CD14-positive monocyte (primary cell): ENCODE data around the gene DOCK4. TPM values are rescaled to one million over a fixed set of nuclear protein-coding genes. Genes with fewer than 3 reads are reported as not detected.
"Not testable (repeated sequence)": the region's sequence is repeated elsewhere in the genome, so short reads cannot be mapped to it uniquely, and the experiment has no call there.

Experiments used
- DNase-seq, 3 donors: peaks; one replicate each; pipeline ENCODE4 v3.0.0-alpha.2; 2011 to 2022
- H2AFZ ChIP-seq: 2 replicates; pipeline ENCODE4 v1.6.0; 2012; ENCODE audit warnings: mild to moderate bottlenecking, low read depth, low read length, inconsistent platforms; ENCODE audit not compliant: insufficient read depth, poor library complexity, severe bottlenecking
- H3K27ac ChIP-seq, 2 donors: 1 replicate in 1 of 2; 2 replicates in 1 of 2; pipeline ENCODE4 v1.5.1; 2012 to 2013; ENCODE audit warnings: low read length in 2 of 2, control low read depth in 1 of 2, inconsistent platforms in 1 of 2, low read depth in 1 of 2, mild to moderate bottlenecking in 1 of 2
- H3K27me3 ChIP-seq, 2 donors: one replicate each; pipeline versions ENCODE4 v1.6.0 to v1.6.1; 2011 to 2013; ENCODE audit warnings: low read length in 2 of 2; ENCODE audit not compliant: control insufficient read depth in 2 of 2, insufficient read depth in 2 of 2
- H3K36me3 ChIP-seq, 2 donors: replicated peaks in 1 of 2; 1 replicate in 1 of 2; 2 replicates in 1 of 2; pipeline versions ENCODE4 v1.5.1 to v1.6.1; 2012 to 2013; ENCODE audit warnings: low read length in 2 of 2, control low read depth in 1 of 2, inconsistent platforms in 1 of 2, mild to moderate bottlenecking in 1 of 2; ENCODE audit not compliant: insufficient read depth in 2 of 2, control insufficient read depth in 1 of 2
- H3K4me1 ChIP-seq, 2 donors: 1 replicate in 1 of 2; 2 replicates in 1 of 2; pipeline versions ENCODE4 v1.5.1 to v1.6.1; 2012 to 2013; ENCODE audit warnings: low read length in 2 of 2, control low read depth in 1 of 2, inconsistent platforms in 1 of 2, mild to moderate bottlenecking in 1 of 2, moderate library complexity in 1 of 2; ENCODE audit not compliant: insufficient read depth in 2 of 2, control insufficient read depth in 1 of 2
- H3K4me2 ChIP-seq: replicated peaks from 2 replicates; pipeline ENCODE3; 2012; ENCODE audit warnings: low read length, moderate library complexity, mild to moderate bottlenecking; ENCODE audit not compliant: poor library complexity, severe bottlenecking; ENCODE audit errors: extremely low read depth
- H3K4me3 ChIP-seq, 3 experiments: fragments of 200-600 bp in 1 of 3; sonication (generic) in 1 of 3; replicated peaks in 1 of 3; 1 replicate in 2 of 3; 2 replicates in 1 of 3; pipeline ENCODE4 v1.5.1; 2011 to 2013; ENCODE audit warnings: low read length in 3 of 3, mild to moderate bottlenecking in 3 of 3, control low read depth in 2 of 3, low read depth in 2 of 3, inconsistent platforms in 1 of 3, moderate library complexity in 1 of 3
- H3K79me2 ChIP-seq: 2 replicates; pipeline ENCODE4 v1.6.0; 2012; ENCODE audit warnings: mild to moderate bottlenecking, control low read depth, inconsistent platforms, low read length, moderate library complexity; ENCODE audit not compliant: insufficient read depth
- H3K9ac ChIP-seq: 2 replicates; pipeline ENCODE4 v1.6.0; 2017; ENCODE audit warnings: low read length, mild to moderate bottlenecking; ENCODE audit not compliant: insufficient read depth, poor library complexity, severe bottlenecking
- H3K9me3 ChIP-seq, 2 donors: replicated peaks in 1 of 2; 1 replicate in 1 of 2; 2 replicates in 1 of 2; pipeline versions ENCODE4 v1.5.1 to v1.6.1; 2012 to 2013; ENCODE audit warnings: low read length in 2 of 2, control low read depth in 1 of 2; ENCODE audit not compliant: control insufficient read depth in 1 of 2, insufficient read depth in 1 of 2
- H4K20me1 ChIP-seq: 2 replicates; pipeline ENCODE4 v1.6.0; 2012; ENCODE audit warnings: mild to moderate bottlenecking, low read length, control low read depth, moderate library complexity; ENCODE audit not compliant: insufficient read depth
- H3K27ac Mint-ChIP-seq, 7 donors: one replicate each; pipeline ENCODE4 v1.8.0; 2020; ENCODE audit warnings: mild to moderate bottlenecking in 7 of 7, mixed read lengths in 7 of 7, moderate library complexity in 6 of 7, inconsistent platforms in 2 of 7
- H3K27me3 Mint-ChIP-seq, 3 donors: one replicate each; pipeline ENCODE4 v1.8.0; 2021 to 2022; ENCODE audit warnings: low read depth in 3 of 3, mild to moderate bottlenecking in 3 of 3, mixed read lengths in 3 of 3, moderate library complexity in 3 of 3, inconsistent platforms in 1 of 3
- H3K36me3 Mint-ChIP-seq, 2 donors: one replicate each; pipeline ENCODE4 v1.8.0; 2020; ENCODE audit warnings: mixed read lengths in 2 of 2, inconsistent platforms in 1 of 2, mild to moderate bottlenecking in 1 of 2
- H3K4me1 Mint-ChIP-seq: one replicate; pipeline ENCODE4 v1.8.0; 2020; ENCODE audit warnings: mild to moderate bottlenecking, mixed read lengths
- H3K4me3 Mint-ChIP-seq, 2 donors: one replicate each; pipeline ENCODE4 v1.8.0; 2020; ENCODE audit warnings: mild to moderate bottlenecking in 2 of 2, mixed read lengths in 2 of 2, moderate library complexity in 1 of 2
- H3K9me3 Mint-ChIP-seq, 7 donors: one replicate each; pipeline ENCODE4 v1.8.0; 2020 to 2022; ENCODE audit warnings: mixed read lengths in 7 of 7, mild to moderate bottlenecking in 6 of 7, moderate library complexity in 6 of 7, inconsistent platforms in 2 of 7
- CTCF ChIP-seq: fragments of 200-600 bp; IDR thresholded peaks from one replicate; pipeline ENCODE4 v1.8.0; 2022; ENCODE audit warnings: antibody characterized with exemption, mild to moderate bottlenecking
- WGBS: methylation state at CpG from one replicate; pipeline ENCODE4 v1.1.5; 2013; ENCODE audit warnings: missing lambda C conversion rate; ENCODE audit not compliant: insufficient coverage; 5-methylcytosine and 5-hydroxymethylcytosine counted together
- intact Hi-C, 2 donors: fragments of 100-400 bp; cut with micrococcal nuclease; formaldehyde crosslinking; loops; one replicate each; pipeline versions ENCODE4 v1.15.0 to v1.15.1; 2023
- polyA plus RNA-seq, 3 donors: library from polyadenylated mRNA; depleted of rRNA in 1 of 3; unstranded in 2 of 3; stranded (reverse) in 1 of 3; fragments of 300-500 nt in 2 of 3; fragments of >200 nt in 1 of 3; fragmentation: Illumina TruSeq in 2 of 3; gene quantifications; 1 replicate in 2 of 3; 2 replicates in 1 of 3; pipeline ENCODE4 v1.2.3, GENCODE V29; 2012 to 2021

Gene DOCK4
- polyA plus RNA-seq, 3 donors = 1.3 to 5.0 (median 2.7) TPM

DNA sequence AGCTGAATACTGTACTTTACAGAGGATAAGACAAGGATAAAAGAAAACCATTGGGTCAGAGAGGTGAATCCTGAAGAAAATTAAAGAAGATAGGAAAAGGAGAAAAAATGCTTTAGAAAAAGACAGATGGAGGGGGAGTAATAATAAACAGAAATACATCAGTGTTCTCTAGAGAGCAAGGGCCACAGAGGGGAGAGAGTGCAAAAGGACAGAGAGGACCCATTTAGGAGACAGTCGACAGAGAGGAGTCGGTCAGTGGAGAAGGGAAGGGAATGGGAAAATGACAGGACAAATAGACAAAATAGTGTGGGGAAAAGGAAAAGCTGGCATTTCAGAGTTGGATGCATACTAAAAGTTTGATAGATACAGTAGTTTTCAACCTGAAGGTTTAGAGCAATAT, 287.0 kb downstream of the DOCK4 start:
- no peak for TF ChIP-seq CTCF
- H3K36me3 ChIP-seq = no peaks in the 10 kb centered on the region
- no peaks in the 10 kb centered on the region for H3K27me3 ChIP-seq
- Mint-ChIP-seq H3K4me1 (no peaks in the 10 kb centered on the region), H3K36me3 (no peaks in the 10 kb centered on the region), H3K4me3 (no peak overlapping the region), H3K27me3 (peaks cover 0 to 2% (median 2%) of the 10 kb centered on the region in 3 donors), H3K9me3 (no peaks in the 10 kb centered on the region), H3K27ac (no peak overlapping the region)
- no peaks in the 10 kb centered on the region for H4K20me1 ChIP-seq
- no peaks in the 10 kb centered on the region for H3K4me1 ChIP-seq
- no peaks in the 10 kb centered on the region for H3K9me3 ChIP-seq
- H3K27ac ChIP-seq = no peak overlapping the region
- no peak overlapping the region for H3K9ac ChIP-seq
- no peaks in the 10 kb centered on the region for H3K79me2 ChIP-seq
- WGBS = 93% methylated on average over 2 of the region's 2 CpGs
- H2AFZ ChIP-seq = no peak overlapping the region
- H3K4me3 ChIP-seq = no peak overlapping the region
- H3K4me2 ChIP-seq = no peak overlapping the region
- intact Hi-C loops = no loop called here
- DNase-seq = no peak

DNA sequence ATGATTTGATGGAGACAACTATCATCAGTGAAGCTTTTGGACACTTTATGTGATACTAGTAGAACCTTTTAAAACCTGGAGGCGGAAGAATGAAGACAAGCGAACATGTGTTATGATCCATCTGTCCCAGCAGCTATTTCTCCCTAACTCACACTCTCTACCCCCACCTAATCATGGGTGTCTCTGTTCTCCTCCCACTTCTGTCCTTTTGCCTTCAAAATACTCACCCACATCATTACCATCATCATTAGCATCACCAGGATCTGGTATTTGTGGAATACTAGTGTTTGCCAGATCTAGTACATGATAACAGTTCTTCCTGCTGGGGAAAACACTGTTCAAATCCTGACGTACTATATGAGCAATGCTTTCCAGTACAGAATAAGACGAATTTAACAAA, 287.7 kb downstream of the DOCK4 start:
- no peak for DNase-seq
- no peaks in the 10 kb centered on the region for H3K9me3 ChIP-seq
- H3K36me3 ChIP-seq = no peaks in the 10 kb centered on the region
- H3K9ac ChIP-seq = no peak overlapping the region
- no peak overlapping the region for H3K4me2 ChIP-seq
- Mint-ChIP-seq H3K4me3 (no peak overlapping the region), H3K27me3 (peaks cover 0 to 2% (median 2%) of the 10 kb centered on the region in 3 donors), H3K27ac (no peak overlapping the region), H3K36me3 (no peaks in the 10 kb centered on the region), H3K9me3 (peaks cover 0 to 5% (median 0%) of the 10 kb centered on the region in 7 donors), H3K4me1 (no peaks in the 10 kb centered on the region)
- H4K20me1 ChIP-seq = no peaks in the 10 kb centered on the region
- no peaks in the 10 kb centered on the region for H3K27me3 ChIP-seq
- H3K4me1 ChIP-seq = no peaks in the 10 kb centered on the region
- no peak for TF ChIP-seq CTCF
- WGBS = no CpG with 5 or more reads among the region's 4 CpGs
- no peak overlapping the region for H2AFZ ChIP-seq
- H3K79me2 ChIP-seq = no peaks in the 10 kb centered on the region
- intact Hi-C loops = no loop called here
- no peak overlapping the region for H3K27ac ChIP-seq
- no peak overlapping the region for H3K4me3 ChIP-seq

DNA sequence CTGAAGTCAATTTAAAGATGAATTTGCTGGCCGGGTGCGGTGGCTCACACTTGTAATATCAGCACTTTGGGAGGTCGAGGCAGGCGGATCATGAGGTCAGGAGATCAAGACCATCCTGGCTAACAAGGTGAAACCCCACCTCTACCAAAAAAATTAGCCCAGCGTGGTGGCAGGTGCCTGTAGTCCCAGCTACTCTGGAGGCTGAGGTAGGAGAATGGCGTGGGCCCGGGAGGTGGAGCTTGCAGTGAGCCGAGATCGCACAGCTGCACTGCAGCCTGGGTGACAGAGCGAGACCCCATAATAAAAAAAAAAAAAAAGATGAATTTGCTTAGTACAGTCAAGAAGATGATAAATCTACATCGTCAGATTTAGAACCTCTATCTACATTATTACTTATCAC, 288.8 kb downstream of the DOCK4 start:
- 100% methylated on average over 3 of the region's 11 CpGs for WGBS

More for the DNA sequence above, 288.8 kb downstream of the DOCK4 start:
- H3K36me3 ChIP-seq, H3K9me3 Mint-ChIP-seq, H2AFZ ChIP-seq, H3K27ac ChIP-seq, H3K4me1 Mint-ChIP-seq, H4K20me1 ChIP-seq, H3K4me3 Mint-ChIP-seq, H3K9ac ChIP-seq, H3K27me3 ChIP-seq, H3K4me3 ChIP-seq, intact Hi-C loops, H3K4me2 ChIP-seq, H3K36me3 Mint-ChIP-seq, DNase-seq, H3K79me2 ChIP-seq, H3K27me3 Mint-ChIP-seq, H3K27ac Mint-ChIP-seq, H3K4me1 ChIP-seq, H3K9me3 ChIP-seq: not testable (repeated sequence)
